AG04449 (cell line): Measurements from ENCODE around the gene SH2D3C.

ENCODE experiments used
- CTCF ChIA-PET: fragments of 350-600 bp; formaldehyde crosslinking; extraction: SDS; loops from one replicate; lab custom pipeline; 2021; ENCODE audit warnings: antibody characterized with exemption; lab: Yijun Ruan, JAX
- POLR2A ChIA-PET: fragments of 400-600, 350-600 bp; formaldehyde crosslinking; extraction: SDS; loops from one replicate; lab custom pipeline; 2020; ENCODE audit warnings: antibody characterized with exemption, inconsistent platforms; lab: Yijun Ruan, JAX
- DNase-seq: peaks from one replicate; pipeline ENCODE4 v3.0.0-alpha.2; 2010; ENCODE audit warnings: low read depth, low spot score
- H3K4me3 ChIP-seq: 2 replicates; pipeline ENCODE4 v1.5.1; 2011; ENCODE audit warnings: low read depth, mild to moderate bottlenecking, control low read depth, low read length
- CTCF ChIP-seq: IDR thresholded peaks from one replicate; pipeline ENCODE4 v1.5.1; 2011; ENCODE audit warnings: mild to moderate bottlenecking, moderate library complexity, low read length, control low read depth, inconsistent platforms; ENCODE audit not compliant: insufficient read depth; ENCODE audit errors: missing control alignments

SH2D3C gene

GRCh38 chr9:127692071-127692470 is 86.4 kb downstream of the SH2D3C start:
- ChIA-PET CTCF (no interaction called here), POLR2A (interaction anchor here (1.2 kb wide), 1 partner anchor 8 kb away, joined by 3 read pairs; no protein-coding TSS in a partner anchor)
- DNase-seq: no peak
- TF ChIP-seq CTCF: no peak
- H3K4me3 ChIP-seq: no peak overlapping the region

GRCh38 chr9:127690735-127691134 is 87.7 kb downstream of the SH2D3C start:
- no peak for TF ChIP-seq CTCF
- POLR2A ChIA-PET: no interaction called here
- CTCF ChIA-PET: interaction anchor here (2.1 kb wide), 1 partner anchor 44 kb away, joined by 4 read pairs; the partner anchor contains the start of gene TOR2A
- H3K4me3 ChIP-seq: no peak overlapping the region
- no peak for DNase-seq

GRCh38 chr9:127689329-127690000 is 89.0 kb downstream of the SH2D3C start:
- DNase-seq: no peak
- CTCF ChIA-PET: interaction anchor here (2.1 kb wide), 1 partner anchor 45 kb away, joined by 4 read pairs; the partner anchor contains the start of gene TOR2A
- no peak overlapping the region for H3K4me3 ChIP-seq
- POLR2A ChIA-PET: no interaction called here
- no peak for TF ChIP-seq CTCF
